AG10803 (cell line): ENCODE data around the gene PHACTR4.
"Not testable (repeated sequence)": the region's sequence is repeated elsewhere in the genome, so short reads cannot be mapped to it uniquely, and the experiment has no call there.

Experiments
- DNase-seq: peaks from one replicate; pipeline ENCODE4 v3.0.0; 2010; ENCODE audit warnings: low read depth
- H3K4me3 ChIP-seq: 2 replicates; pipeline ENCODE4 v1.5.1; 2011; ENCODE audit warnings: mild to moderate bottlenecking, low read length, control low read depth
- TF ChIP-seq, protein P1 (sequence below): conservative IDR thresholded peaks from 2 replicates; pipeline ENCODE4 v1.5.1; 2011; ENCODE audit warnings: mild to moderate bottlenecking, low read length, control low read depth, inconsistent platforms

Gene PHACTR4

GRCh38 chr1:28518000-28518744, 148.6 kb downstream of the PHACTR4 start:
- DNase-seq = peak; percentile 84
- H3K4me3 ChIP-seq = peak overlapping the region; percentile 76
- TF ChIP-seq, protein P1, sequence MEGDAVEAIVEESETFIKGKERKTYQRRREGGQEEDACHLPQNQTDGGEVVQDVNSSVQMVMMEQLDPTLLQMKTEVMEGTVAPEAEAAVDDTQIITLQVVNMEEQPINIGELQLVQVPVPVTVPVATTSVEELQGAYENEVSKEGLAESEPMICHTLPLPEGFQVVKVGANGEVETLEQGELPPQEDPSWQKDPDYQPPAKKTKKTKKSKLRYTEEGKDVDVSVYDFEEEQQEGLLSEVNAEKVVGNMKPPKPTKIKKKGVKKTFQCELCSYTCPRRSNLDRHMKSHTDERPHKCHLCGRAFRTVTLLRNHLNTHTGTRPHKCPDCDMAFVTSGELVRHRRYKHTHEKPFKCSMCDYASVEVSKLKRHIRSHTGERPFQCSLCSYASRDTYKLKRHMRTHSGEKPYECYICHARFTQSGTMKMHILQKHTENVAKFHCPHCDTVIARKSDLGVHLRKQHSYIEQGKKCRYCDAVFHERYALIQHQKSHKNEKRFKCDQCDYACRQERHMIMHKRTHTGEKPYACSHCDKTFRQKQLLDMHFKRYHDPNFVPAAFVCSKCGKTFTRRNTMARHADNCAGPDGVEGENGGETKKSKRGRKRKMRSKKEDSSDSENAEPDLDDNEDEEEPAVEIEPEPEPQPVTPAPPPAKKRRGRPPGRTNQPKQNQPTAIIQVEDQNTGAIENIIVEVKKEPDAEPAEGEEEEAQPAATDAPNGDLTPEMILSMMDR = peak; percentile 77

DNA sequence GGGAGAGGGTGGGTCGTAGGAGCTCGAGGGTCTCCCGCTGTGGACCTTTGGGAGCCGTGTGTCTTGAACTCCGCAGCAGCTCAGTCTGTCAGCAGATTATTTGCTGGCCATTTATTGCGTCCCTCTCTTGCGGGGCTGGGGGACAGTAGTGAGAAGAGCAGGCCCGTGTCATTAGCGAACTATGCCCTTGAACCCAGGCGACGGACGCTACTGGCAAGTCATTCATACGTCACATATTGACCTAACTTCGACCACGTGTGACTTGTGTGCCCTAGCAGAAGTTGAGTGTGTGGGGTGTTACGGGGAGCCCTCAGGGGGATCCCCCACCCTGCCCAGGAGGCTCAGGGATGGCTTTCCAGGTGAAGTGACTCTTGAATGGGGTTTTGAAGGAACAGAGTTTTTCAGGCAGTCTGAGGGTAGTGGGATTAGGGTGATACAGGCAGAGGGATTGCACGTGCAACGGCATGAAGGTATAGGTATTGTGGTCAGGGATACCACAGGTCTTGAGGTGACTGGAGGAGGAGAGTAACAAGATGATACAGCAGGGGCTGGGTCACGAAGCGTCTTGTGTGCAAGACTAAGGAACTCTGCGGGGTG, 149.3 kb downstream of the PHACTR4 start:
- DNase-seq = no peak
- TF ChIP-seq, protein P1 = no peak
- peak overlapping the region; percentile 76 for H3K4me3 ChIP-seq

DNA sequence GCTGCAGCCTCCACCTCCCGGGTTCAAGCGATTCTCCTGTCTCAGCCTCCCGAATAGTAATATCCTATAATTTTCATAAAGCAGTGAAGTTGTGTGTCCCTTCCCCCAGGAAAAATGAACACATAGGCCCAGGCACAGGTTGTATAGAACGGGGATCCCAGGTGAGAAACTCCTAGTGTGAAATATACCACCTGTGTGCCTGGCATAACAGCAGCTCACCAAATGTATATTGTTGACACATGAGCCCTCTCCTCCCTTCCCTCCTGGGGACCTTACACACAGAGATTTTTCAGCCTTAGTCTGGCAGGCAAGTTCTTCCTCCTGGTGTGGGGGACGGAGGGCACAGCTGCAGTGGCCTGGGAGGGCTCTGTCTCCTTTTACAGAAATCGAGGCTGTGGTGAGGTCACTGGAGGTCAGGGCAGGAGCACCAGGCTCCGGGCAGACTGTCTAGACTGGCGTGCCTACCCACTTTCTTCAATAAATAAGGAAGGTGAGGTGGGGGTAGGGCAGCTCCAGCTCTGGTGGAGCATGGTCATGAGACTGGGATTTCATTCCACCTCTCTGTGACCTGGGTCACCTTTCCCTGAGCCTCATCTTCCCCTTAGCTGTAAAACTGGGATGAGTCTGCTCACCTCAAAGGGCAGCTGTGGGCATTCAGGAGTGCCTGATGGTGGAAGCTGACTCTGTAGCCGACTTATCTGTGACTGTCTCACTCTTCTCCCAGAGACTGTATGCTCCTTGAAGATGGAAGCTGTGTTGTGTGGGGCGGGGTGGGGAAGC, 150.6 kb downstream of the PHACTR4 start:
- TF ChIP-seq, protein P1 = no peak
- no peak overlapping the region for H3K4me3 ChIP-seq
- no peak for DNase-seq

DNA sequence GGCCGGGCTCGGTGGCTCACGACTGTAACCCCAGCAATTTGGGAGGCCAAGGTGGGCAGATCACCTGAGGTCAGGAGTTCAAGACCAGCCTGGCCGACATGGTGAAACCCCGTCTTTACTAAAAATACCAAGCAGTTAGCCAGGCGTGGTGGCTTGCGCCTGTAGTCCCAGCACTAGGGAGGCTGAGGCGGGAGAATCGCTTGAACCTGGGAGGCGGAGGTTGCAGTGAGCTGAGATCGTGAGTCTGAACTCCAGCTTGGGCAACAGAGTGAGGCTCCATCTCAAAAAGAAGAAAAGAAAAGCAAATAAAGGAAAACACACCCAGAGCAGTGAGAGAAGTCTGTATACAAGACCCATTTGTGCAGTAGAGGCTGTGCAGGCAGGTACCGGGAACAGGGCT, 151.3 kb downstream of the PHACTR4 start:
- H3K4me3 ChIP-seq, DNase-seq: not testable (repeated sequence)

DNA sequence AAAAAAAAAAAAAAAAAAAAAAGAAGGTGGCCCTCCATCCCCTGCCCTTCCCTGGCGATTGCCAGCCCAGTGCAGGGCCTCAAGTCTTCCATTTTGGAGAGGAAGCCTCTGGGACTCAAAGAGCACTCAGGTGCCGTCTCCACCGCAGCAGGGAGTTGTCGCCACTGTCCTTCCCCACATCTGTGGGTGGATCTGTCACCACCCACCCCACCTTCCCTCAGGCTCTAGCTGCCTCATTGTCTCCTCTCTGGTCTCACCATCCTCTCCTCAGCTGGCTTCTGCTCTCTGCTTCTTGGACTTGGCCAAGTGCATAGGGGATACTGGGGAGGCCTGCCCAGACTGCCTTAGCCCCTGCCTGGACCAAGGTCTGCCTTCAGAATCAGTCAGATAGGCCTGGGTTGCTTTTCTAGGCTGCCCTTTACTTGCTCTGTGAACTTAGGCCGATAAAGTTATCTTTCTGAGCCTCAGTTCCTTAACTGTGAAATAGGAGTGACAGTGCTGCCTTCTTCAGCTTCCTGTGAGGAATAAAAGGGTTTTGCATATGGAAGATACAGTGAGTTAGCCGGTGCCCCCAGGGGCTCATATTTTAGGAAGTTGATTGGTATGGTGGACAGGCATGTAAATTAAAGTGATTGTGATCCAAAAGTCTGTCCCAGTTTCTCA, 152.1 kb downstream of the PHACTR4 start:
- no peak for DNase-seq
- no peak overlapping the region for H3K4me3 ChIP-seq
- TF ChIP-seq, protein P1 = no peak

DNA sequence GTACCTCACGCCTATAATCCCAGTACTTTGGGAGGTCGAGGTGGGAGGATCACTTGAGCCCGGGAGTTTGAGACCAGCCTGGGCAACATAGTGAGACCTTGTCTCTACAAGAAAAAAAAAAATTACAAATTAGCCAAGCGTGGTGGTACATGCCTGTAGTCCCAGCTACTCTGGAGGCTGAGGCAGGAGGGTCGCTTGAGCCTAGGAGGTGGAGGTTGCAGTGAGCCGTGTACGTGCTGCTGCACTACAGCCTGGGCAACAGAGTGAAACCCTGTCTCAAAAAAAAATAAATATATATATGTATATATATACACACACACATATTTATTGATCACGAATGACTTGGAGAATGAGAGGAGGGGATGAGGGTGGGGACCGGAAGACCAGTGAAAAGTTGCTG, 153.0 kb downstream of the PHACTR4 start:
- not testable (repeated sequence) for H3K4me3 ChIP-seq, DNase-seq

DNA sequence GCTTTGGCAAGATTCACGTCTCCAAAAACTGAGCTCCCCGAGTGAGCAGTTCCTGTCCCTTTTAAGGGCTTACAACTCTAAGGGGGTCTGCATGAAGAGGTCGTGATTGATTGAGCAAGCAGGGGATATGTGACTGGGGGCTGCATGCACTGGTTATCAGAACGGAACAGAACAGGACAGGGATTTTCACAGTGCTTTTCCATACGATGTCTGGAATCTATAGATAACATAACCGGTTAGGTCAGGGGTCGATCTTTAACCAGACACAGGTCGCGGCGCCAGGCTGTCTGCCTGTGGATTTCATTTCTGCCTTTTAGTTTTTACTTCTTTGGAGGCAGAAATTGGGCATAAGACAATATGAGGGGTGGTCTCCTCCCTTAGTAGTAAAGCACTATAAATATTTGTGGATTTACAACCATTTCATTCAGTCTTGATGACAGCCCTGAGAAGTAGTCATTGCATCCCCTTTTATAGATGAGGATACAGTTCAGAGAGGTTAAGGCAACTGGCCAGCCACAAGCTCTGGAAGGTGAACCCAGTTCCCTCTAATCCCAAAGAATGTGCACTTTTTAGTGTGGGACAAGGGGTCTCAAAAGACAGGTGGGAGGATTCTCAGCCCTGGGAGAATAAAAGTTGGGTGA, 155.6 kb downstream of the PHACTR4 start:
- DNase-seq, H3K4me3 ChIP-seq: not testable (repeated sequence)

DNA sequence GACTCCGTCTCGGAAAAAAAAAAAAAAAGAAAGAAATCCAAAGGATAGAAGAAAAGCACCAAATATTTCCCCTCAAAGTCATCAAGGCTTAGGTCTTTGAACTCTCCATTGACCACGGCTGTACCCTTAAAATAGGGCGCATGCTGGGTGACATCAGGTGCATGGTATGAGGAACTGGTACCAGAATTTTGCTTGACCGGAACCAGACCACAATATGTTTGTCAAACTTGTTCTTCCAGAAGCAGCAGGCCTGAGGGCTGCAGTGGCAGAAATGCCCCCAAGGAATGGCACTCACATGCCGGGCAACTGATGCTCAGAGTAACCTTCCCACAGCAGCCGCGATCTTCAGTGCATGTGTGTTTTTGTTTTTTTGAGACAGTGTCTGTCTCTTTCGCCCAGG, 157.3 kb downstream of the PHACTR4 start:
- no peak overlapping the region for H3K4me3 ChIP-seq
- peak; percentile 52 for DNase-seq
- TF ChIP-seq, protein P1 = no peak
